ENCODE data around the gene PYGB.

DNA sequence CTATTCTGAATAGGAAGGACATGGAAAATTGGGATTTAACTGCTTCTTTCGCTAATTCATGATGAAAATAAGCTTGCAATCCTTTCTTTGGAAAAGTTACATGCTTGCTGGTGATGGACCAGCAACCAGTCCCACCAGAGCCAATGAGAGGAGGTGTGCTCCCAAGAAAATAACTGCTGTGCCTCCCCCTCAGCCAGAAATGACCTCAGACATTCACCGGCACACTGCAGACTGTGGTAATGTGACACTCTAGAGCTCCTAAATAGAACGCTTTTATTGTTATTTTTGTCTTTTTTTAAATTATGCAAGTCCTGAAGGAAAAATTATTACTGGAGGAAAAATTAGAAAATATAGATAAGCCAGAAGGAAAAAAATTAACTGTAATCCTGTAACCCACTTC is 2.6 kb downstream of the PYGB start:
- TF ChIP-seq POLR2A (IDR thresholded peaks at IDR 0.05; ENCODE audit: low read depth, low read length) (no peak), PAX5 (IDR thresholded peaks at IDR 0.05; ENCODE audit: insufficient read depth, low read length, severe bottlenecking) (no peak)
